Lower leg skin (tissue), 3 donors: ENCODE data around the gene SH2D5.

Experiments used
- CTCF ChIP-seq, 3 donors: fragments of 450-650 bp; IDR thresholded peaks; one replicate each; pipeline ENCODE4 v1.5.1; 2016; ENCODE audit warnings: antibody characterized with exemption in 3 of 3, mild to moderate bottlenecking in 3 of 3, moderate library complexity in 2 of 3
- POLR2A ChIP-seq, 2 donors: fragments of 450-650 bp; IDR thresholded peaks; one replicate each; pipeline ENCODE4 v1.6.1; 2016 to 2017; ENCODE audit warnings: antibody characterized with exemption in 2 of 2, mild to moderate bottlenecking in 1 of 2, moderate library complexity in 1 of 2

- TF ChIP-seq POLR2A (IDR thresholded peaks at IDR 0.05), result no peak
- no peak for TF ChIP-seq CTCF (IDR thresholded peaks at IDR 0.05)
These were observed 46.8 kb downstream of the SH2D5 start for GRCh38 chr1:20685741-20686140.
